ENCODE data around the gene ERI3. TPM values are rescaled to one million over a fixed set of nuclear protein-coding genes. Genes with fewer than 3 reads are reported as not detected.
A peak's percentile ranks its signal among the peaks of the same experiment; 100 is the strongest.

The ERI3 gene
- polyA plus RNA-seq, 2 donors = 15.1 to 26.1 TPM

DNA sequence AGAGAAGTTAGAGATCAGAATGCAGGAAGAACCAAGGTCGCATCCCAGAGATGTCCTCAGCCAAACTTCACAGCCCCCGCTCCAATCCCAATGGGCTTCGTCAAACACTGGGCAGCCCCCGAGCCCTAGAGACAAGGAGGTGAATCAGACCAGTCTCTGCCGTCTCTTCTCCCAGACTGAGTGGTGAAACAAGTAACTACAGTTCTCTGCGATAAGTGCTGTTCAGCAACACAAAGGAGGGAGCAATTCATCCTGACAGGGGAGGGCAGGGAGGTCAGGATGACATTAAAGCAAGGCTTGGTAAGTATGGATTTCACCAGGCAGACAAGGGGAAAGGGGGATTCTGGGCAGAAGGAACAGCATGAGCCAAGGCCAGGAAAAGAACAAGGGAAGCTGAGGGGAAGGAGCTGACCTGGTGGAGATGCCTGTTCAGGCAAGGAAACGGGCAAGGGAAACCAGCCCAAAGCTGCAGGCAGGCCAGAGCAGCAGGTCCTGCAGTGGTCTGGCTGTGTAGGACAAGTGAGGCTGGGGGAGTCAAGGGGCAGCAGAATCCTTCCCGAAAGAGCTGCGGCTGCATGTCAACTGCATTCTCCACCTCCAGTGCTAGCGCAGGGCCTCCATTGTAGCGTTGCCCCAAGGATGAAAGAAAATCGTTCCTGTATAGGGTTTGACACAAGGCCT lies 13.6 kb upstream of the ERI3 start:
- Histone ChIP-seq H3K27ac (ENCODE audit: low read depth in 2 of 2, low read length in 1 of 2) (no peak overlapping the region), H3K9me3 (ENCODE audit: control insufficient read depth in 2 of 2, insufficient read depth in 1 of 2, low read depth in 1 of 2, low read length in 1 of 2) (no peaks in the 10 kb centered on the region), H3K4me3 (ENCODE audit: low read depth in 1 of 2, low read length in 2 of 2) (no peak overlapping the region), H3K4me1 (ENCODE audit: control insufficient read depth in 2 of 2, insufficient read depth in 2 of 2, low read length in 1 of 2) (no peaks in the 10 kb centered on the region), H3K27me3 (ENCODE audit: control insufficient read depth in 1 of 2, insufficient read depth in 2 of 2, low read length in 2 of 2) (no peaks in the 10 kb centered on the region), H3K36me3 (ENCODE audit: control insufficient read depth in 2 of 2, insufficient read depth in 2 of 2, low read length in 1 of 2) (peaks cover 0 to 3% of the 10 kb centered on the region in 2 donors)
- 88 to 89% methylated on average over 12 of the region's 12 CpGs for WGBS, 2 donors

DNA sequence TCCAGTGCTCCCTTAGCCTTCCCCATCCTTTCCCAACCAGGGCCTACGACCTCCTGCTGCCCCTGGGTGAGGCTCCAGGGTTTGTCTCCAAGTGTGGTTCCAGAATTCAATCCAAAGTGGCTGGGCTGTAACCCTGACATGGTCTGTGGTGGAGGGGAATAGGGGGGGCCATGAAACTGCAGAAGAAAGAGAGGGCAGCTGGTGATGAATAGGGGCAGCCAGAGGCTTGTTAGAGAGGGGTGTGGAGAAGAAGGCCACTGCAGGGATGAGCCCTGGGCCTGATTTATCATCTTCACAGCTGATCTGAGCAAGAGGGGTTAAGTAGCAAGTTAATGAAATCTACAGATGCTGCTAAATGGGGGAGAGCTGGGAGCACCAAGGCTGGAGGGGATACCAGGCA lies 12.9 kb upstream of the ERI3 start:
- H3K4me3 ChIP-seq (ENCODE audit: low read depth in 1 of 2, low read length in 2 of 2) = no peak overlapping the region
- H3K4me1 ChIP-seq (ENCODE audit: control insufficient read depth in 2 of 2, insufficient read depth in 2 of 2, low read length in 1 of 2) = no peaks in the 10 kb centered on the region
- peaks cover 0 to 3% of the 10 kb centered on the region in 2 donors for H3K36me3 ChIP-seq (ENCODE audit: control insufficient read depth in 2 of 2, insufficient read depth in 2 of 2, low read length in 1 of 2)
- WGBS, 2 donors = 64 to 75% methylated on average over 1 of the region's 1 CpG
- H3K9me3 ChIP-seq (ENCODE audit: control insufficient read depth in 2 of 2, insufficient read depth in 1 of 2, low read depth in 1 of 2, low read length in 1 of 2) = no peaks in the 10 kb centered on the region
- no peak overlapping the region for H3K27ac ChIP-seq (ENCODE audit: low read depth in 2 of 2, low read length in 1 of 2)
- no peaks in the 10 kb centered on the region for H3K27me3 ChIP-seq (ENCODE audit: control insufficient read depth in 1 of 2, insufficient read depth in 2 of 2, low read length in 2 of 2)

DNA sequence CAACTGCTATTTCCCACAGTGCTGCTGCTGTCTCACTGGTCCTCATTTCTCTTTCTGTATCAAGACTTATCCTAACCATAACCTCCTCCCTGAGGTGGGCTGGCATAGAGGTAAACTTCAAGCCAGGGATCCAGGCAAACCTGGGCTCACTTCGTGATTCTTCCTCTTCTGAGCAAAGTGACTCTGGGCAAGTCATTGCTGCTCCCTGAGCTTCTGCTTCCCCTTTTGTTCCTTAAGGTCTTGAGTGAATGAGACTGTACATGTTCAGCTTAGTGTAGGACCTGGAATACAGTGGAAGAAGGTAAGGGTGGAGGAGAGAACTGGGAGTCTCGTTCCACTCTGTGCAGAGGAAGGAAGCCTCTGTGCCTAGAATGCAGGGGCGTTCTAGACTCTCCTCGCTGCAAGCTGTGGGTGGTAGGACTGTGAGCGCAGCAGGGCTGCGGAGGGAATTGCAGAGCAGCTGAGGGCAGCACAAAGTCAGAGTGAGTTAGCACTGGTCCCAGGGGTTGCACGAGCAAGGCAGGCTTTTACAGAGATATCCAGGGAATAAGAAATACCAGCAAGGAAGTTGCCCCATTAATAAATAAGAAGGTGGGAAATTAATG lies 11.4 kb upstream of the ERI3 start:
- Histone ChIP-seq H3K36me3 (ENCODE audit: control insufficient read depth in 2 of 2, insufficient read depth in 2 of 2, low read length in 1 of 2) (peaks cover 0 to 3% of the 10 kb centered on the region in 2 donors), H3K4me1 (ENCODE audit: control insufficient read depth in 2 of 2, insufficient read depth in 2 of 2, low read length in 1 of 2) (no peaks in the 10 kb centered on the region), H3K27ac (ENCODE audit: low read depth in 2 of 2, low read length in 1 of 2) (no peak overlapping the region), H3K27me3 (ENCODE audit: control insufficient read depth in 1 of 2, insufficient read depth in 2 of 2, low read length in 2 of 2) (no peaks in the 10 kb centered on the region), H3K4me3 (ENCODE audit: low read depth in 1 of 2, low read length in 2 of 2) (no peak overlapping the region), H3K9me3 (ENCODE audit: control insufficient read depth in 2 of 2, insufficient read depth in 1 of 2, low read depth in 1 of 2, low read length in 1 of 2) (no peaks in the 10 kb centered on the region)
- 88 to 89% methylated on average over 7 of the region's 7 CpGs for WGBS, 2 donors

DNA sequence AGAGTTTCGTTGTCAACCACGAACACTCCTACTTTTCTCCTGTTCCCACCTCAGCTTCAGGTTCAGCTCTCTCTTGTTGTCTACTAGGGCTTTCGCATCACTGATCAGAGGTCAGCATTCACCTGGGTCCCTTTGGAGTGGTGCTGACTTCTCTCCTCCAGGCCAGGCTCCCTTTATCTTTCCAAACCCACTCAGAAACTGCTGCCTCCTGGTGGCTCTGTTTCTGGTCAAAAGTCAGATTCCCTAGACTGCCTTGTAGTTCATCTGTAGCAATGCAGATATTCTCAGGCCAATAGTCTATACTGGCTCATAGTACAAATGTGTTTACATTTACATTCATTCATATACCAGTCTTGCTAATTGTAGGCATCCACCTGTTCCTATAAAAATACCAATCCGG lies 6.4 kb upstream of the ERI3 start:
- H3K9me3 ChIP-seq (ENCODE audit: control insufficient read depth in 2 of 2, insufficient read depth in 1 of 2, low read depth in 1 of 2, low read length in 1 of 2) = no peaks in the 10 kb centered on the region
- H3K36me3 ChIP-seq (ENCODE audit: control insufficient read depth in 2 of 2, insufficient read depth in 2 of 2, low read length in 1 of 2) = peaks cover 0 to 3% of the 10 kb centered on the region in 2 donors
- WGBS, 2 donors = 68 to 73% methylated on average over 4 of the region's 4 CpGs
- no peaks in the 10 kb centered on the region for H3K27me3 ChIP-seq (ENCODE audit: control insufficient read depth in 1 of 2, insufficient read depth in 2 of 2, low read length in 2 of 2)
- no peak overlapping the region for H3K4me3 ChIP-seq (ENCODE audit: low read depth in 1 of 2, low read length in 2 of 2)
- H3K27ac ChIP-seq (ENCODE audit: low read depth in 2 of 2, low read length in 1 of 2) = no peak overlapping the region
- H3K4me1 ChIP-seq (ENCODE audit: control insufficient read depth in 2 of 2, insufficient read depth in 2 of 2, low read length in 1 of 2) = no peaks in the 10 kb centered on the region

DNA sequence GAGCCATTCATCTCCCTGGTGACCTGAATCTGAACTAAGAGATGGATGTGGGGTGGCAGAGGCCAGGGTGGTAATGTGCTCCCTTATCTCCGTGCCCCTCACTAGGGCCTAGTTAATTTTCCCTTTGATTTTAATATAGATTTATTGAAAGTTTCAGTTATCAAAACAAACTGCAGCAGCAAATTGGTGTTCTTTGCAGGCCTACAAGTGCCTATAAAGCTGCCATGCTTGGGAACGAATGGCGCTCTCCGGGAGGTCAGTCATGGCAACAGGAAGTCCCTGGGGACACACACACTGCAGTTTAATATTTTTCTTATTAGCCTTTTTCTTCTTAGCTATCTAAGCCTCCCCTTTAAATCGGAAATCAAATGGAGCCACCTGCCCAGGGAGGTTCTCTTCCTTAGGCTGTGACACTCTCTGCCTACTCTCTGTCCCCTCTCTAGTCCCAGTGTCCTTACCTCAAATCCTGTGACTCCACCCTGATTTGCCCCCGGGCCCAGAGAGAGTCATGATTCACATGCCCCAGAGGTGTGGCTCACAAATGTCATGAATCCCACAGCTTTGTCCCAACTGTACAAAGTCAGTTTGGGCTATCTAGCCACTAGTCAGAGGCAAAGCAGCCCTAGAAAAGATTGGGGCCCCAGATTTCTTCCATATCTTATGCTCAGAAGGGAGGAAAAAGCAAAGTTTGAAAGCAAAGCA lies 4.3 kb upstream of the ERI3 start:
- Histone ChIP-seq H3K9me3 (ENCODE audit: control insufficient read depth in 2 of 2, insufficient read depth in 1 of 2, low read depth in 1 of 2, low read length in 1 of 2) (no peaks in the 10 kb centered on the region), H3K4me3 (ENCODE audit: low read depth in 1 of 2, low read length in 2 of 2) (no peak overlapping the region), H3K27ac (ENCODE audit: low read depth in 2 of 2, low read length in 1 of 2) (no peak overlapping the region), H3K27me3 (ENCODE audit: control insufficient read depth in 1 of 2, insufficient read depth in 2 of 2, low read length in 2 of 2) (no peaks in the 10 kb centered on the region), H3K4me1 (ENCODE audit: control insufficient read depth in 2 of 2, insufficient read depth in 2 of 2, low read length in 1 of 2) (peaks cover 0 to 2% of the 10 kb centered on the region in 2 donors), H3K36me3 (ENCODE audit: control insufficient read depth in 2 of 2, insufficient read depth in 2 of 2, low read length in 1 of 2) (no peaks in the 10 kb centered on the region)
- 72 to 79% methylated on average over 6 of the region's 6 CpGs for WGBS, 2 donors

DNA sequence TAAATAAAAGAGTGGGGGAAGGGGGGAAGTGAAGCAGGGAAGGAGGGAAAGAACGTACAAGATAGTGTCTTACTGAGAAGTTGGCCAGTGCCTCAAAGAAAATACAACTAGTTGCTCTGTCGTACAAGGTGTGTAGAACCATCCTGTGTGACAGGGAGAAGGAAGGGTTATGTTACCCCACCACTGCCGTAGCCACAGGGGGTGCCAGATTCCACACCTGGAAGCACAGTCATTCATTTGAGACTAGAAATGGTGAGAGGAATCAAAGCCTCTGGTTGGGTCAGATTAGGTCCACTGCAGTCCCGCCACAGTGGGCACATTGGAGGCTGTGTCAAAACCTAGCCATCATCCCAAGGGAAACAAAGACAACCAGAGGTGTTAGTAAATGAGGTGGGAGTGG lies 2.7 kb upstream of the ERI3 start:
- no peaks in the 10 kb centered on the region for H3K9me3 ChIP-seq (ENCODE audit: control insufficient read depth in 2 of 2, insufficient read depth in 1 of 2, low read depth in 1 of 2, low read length in 1 of 2)
- no peaks in the 10 kb centered on the region for H3K36me3 ChIP-seq (ENCODE audit: control insufficient read depth in 2 of 2, insufficient read depth in 2 of 2, low read length in 1 of 2)
- 81 to 86% methylated on average over 4 of the region's 4 CpGs for WGBS, 2 donors
- H3K4me1 ChIP-seq (ENCODE audit: control insufficient read depth in 2 of 2, insufficient read depth in 2 of 2, low read length in 1 of 2) = peaks cover 0 to 2% of the 10 kb centered on the region in 2 donors
- H3K27me3 ChIP-seq (ENCODE audit: control insufficient read depth in 1 of 2, insufficient read depth in 2 of 2, low read length in 2 of 2) = no peaks in the 10 kb centered on the region
- no peak overlapping the region for H3K4me3 ChIP-seq (ENCODE audit: low read depth in 1 of 2, low read length in 2 of 2)
- no peak overlapping the region for H3K27ac ChIP-seq (ENCODE audit: low read depth in 2 of 2, low read length in 1 of 2)

DNA sequence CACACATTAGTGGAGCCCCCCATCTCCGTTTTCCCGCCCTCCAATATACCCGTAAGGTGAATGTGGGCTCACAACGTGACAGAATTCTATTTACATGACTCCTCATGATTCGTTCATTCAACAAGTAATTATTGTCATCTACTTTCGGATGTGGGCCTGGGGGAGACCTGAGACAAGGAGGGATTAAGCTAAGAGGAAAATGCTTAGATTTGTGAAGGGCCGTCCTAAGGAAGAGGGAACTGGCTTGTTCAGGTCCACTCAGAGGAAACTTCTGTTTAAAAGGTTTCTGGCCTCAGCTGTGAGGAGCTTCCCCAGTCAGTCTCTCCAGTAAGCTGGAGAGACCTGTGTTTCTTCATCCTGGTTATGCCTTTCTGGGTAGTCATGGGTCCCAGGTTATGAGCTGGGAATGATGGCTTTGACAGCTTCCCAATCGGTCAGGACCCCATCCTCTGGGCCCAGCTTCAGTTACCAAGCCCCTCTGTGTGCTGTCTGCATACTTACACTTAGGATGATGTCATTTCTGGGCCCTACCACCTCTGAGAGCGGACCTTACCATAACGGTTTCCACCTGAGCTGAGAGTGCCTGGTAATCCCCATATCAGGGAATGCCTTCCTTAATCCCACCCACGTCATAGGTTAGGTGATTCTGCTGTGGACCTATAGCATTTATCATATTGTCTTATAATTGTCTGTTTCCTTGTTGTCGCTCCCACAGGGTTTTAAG lies 687 bp upstream of the ERI3 start:
- Histone ChIP-seq H3K4me3 (ENCODE audit: low read depth in 1 of 2, low read length in 2 of 2) (no peak overlapping the region), H3K4me1 (ENCODE audit: control insufficient read depth in 2 of 2, insufficient read depth in 2 of 2, low read length in 1 of 2) (peaks cover 0 to 2% of the 10 kb centered on the region in 2 donors), H3K27me3 (ENCODE audit: control insufficient read depth in 1 of 2, insufficient read depth in 2 of 2, low read length in 2 of 2) (no peaks in the 10 kb centered on the region), H3K9me3 (ENCODE audit: control insufficient read depth in 2 of 2, insufficient read depth in 1 of 2, low read depth in 1 of 2, low read length in 1 of 2) (no peaks in the 10 kb centered on the region), H3K36me3 (ENCODE audit: control insufficient read depth in 2 of 2, insufficient read depth in 2 of 2, low read length in 1 of 2) (no peaks in the 10 kb centered on the region), H3K27ac (ENCODE audit: low read depth in 2 of 2, low read length in 1 of 2) (no peak overlapping the region)
- 68 to 71% methylated on average over 12 of the region's 12 CpGs for WGBS, 2 donors

DNA sequence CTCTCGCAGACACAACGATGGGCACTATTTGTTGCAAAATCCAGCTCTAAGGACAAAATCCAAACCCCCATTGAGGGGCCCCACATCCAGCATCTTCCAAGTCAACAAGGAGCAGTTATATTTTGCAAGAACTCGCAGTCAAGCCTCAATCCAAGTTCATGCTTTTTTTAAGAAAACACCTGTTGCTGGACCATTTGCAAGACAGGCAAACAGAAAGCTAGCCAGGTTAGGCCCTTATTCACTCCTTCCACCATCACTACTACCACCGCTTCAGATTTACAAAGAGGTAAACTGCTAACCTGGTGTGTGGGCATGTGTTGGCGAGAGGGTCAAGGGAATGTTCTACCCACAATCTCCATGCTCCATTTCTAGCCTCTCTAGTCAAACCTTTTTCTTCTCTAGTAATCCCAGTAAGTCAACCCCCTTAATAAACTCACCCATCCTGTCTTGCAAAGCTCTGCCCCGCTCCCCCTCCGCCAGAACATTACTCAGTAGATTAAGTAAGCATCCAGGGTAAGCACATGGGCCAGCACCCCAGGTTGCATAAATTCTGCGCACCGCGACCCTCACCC lies 703 bp downstream of the ERI3 start:
- peak overlapping the region; percentile 86 to 89 for H3K4me3 ChIP-seq (ENCODE audit: low read depth in 1 of 2, low read length in 2 of 2)
- H3K9me3 ChIP-seq (ENCODE audit: control insufficient read depth in 2 of 2, insufficient read depth in 1 of 2, low read depth in 1 of 2, low read length in 1 of 2) = no peaks in the 10 kb centered on the region
- no peaks in the 10 kb centered on the region for H3K27me3 ChIP-seq (ENCODE audit: control insufficient read depth in 1 of 2, insufficient read depth in 2 of 2, low read length in 2 of 2)
- no peaks in the 10 kb centered on the region for H3K36me3 ChIP-seq (ENCODE audit: control insufficient read depth in 2 of 2, insufficient read depth in 2 of 2, low read length in 1 of 2)
- WGBS, 2 donors = 39 to 44% methylated on average over 10 of the region's 10 CpGs
- H3K27ac ChIP-seq (ENCODE audit: low read depth in 2 of 2, low read length in 1 of 2) = peak overlapping the region in 1 of 2 donors; percentile 65
- peaks cover 0 to 2% of the 10 kb centered on the region in 2 donors for H3K4me1 ChIP-seq (ENCODE audit: control insufficient read depth in 2 of 2, insufficient read depth in 2 of 2, low read length in 1 of 2)

DNA sequence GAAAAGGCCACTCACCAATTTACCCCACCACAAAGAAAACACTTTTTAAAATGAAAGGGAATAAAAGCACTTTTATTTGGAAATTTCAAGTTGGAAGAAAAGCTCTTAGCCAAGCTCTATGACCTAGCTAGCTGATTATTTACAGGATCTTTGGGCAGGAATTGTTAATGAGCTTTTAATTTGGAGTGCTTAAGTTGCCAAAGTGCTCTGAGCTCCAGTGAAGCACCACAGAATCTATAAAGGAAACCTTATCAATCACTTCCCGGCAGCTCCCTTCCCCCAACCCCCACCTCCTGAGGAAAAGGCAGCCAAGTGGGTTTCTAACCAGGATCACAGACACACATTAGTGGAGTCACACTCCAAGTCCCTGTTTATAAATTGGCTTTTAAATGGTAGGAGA lies 1.5 kb downstream of the ERI3 start:
- 45 to 58% methylated on average over 1 of the region's 1 CpG for WGBS, 2 donors
- H3K9me3 ChIP-seq (ENCODE audit: control insufficient read depth in 2 of 2, insufficient read depth in 1 of 2, low read depth in 1 of 2, low read length in 1 of 2) = no peaks in the 10 kb centered on the region
- no peak overlapping the region for H3K4me3 ChIP-seq (ENCODE audit: low read depth in 1 of 2, low read length in 2 of 2)

More for the DNA sequence above, 1.5 kb downstream of the ERI3 start:
- H3K36me3 ChIP-seq (ENCODE audit: control insufficient read depth in 2 of 2, insufficient read depth in 2 of 2, low read length in 1 of 2) = no peaks in the 10 kb centered on the region
- H3K27ac ChIP-seq (ENCODE audit: low read depth in 2 of 2, low read length in 1 of 2) = no peak overlapping the region
- no peaks in the 10 kb centered on the region for H3K27me3 ChIP-seq (ENCODE audit: control insufficient read depth in 1 of 2, insufficient read depth in 2 of 2, low read length in 2 of 2)
- peaks cover 0 to 2% of the 10 kb centered on the region in 2 donors for H3K4me1 ChIP-seq (ENCODE audit: control insufficient read depth in 2 of 2, insufficient read depth in 2 of 2, low read length in 1 of 2)
